ENCODE measurements around the gene CSMD2.

The CSMD2 gene

DNA sequence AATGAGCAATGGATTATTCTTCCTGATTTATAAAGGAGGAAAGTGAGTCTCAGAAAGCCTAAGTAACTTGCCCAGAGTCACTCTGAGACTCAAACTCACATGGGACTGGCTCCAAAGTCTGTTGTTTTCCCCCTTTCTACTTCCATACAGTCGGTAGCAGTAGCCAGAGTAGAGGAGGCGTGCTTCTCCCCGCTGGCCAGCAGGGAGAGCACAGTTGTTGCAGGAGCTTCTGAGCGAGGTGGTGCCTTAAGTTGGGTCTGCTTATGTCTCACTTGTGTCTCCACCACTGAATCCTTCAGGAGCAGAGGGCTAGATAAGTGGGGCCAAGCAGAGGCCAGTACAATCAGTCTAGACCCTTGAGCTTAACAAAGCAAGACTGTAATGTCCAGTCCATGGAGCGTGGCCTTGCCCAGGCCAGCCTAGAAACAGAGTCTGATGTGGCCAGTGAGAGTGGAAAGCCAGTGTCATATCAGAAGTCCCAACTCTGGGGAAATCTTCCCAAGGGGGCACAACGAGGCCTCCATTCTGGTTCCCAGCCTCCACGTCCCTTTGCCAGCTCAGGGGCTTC is 510.7 kb downstream of the CSMD2 start:
- H3K4me3 ChIP-seq (ENCODE audit: low read depth, low read length) = no peak overlapping the region
- TF ChIP-seq, protein P1, sequence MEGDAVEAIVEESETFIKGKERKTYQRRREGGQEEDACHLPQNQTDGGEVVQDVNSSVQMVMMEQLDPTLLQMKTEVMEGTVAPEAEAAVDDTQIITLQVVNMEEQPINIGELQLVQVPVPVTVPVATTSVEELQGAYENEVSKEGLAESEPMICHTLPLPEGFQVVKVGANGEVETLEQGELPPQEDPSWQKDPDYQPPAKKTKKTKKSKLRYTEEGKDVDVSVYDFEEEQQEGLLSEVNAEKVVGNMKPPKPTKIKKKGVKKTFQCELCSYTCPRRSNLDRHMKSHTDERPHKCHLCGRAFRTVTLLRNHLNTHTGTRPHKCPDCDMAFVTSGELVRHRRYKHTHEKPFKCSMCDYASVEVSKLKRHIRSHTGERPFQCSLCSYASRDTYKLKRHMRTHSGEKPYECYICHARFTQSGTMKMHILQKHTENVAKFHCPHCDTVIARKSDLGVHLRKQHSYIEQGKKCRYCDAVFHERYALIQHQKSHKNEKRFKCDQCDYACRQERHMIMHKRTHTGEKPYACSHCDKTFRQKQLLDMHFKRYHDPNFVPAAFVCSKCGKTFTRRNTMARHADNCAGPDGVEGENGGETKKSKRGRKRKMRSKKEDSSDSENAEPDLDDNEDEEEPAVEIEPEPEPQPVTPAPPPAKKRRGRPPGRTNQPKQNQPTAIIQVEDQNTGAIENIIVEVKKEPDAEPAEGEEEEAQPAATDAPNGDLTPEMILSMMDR (IDR thresholded peaks at IDR 0.05; ENCODE audit: borderline replicate concordance, insufficient read depth, low read depth, low read length) = no peak

DNA sequence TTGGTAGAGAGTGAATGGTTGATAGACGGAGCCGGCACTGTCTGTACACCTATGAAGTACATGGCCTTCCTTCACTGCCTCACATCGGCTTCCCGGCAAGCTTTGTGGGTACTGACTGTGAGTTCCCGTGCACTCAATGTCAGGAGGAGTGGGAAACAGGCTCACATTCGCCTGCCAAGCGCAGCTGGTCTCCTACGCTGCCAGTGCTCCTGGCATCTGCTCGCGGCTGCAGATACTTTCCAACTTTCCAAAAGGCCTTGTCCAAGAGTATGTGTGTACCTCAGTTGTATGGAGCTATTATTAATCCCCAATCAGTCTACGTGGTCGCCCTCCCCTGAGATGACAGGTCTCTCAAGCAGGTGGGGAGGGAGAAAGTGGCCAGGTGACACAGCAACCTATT is 511.8 kb downstream of the CSMD2 start:
- TF ChIP-seq, protein P1 (IDR thresholded peaks at IDR 0.05; ENCODE audit: borderline replicate concordance, insufficient read depth, low read depth, low read length) = no peak

DNA sequence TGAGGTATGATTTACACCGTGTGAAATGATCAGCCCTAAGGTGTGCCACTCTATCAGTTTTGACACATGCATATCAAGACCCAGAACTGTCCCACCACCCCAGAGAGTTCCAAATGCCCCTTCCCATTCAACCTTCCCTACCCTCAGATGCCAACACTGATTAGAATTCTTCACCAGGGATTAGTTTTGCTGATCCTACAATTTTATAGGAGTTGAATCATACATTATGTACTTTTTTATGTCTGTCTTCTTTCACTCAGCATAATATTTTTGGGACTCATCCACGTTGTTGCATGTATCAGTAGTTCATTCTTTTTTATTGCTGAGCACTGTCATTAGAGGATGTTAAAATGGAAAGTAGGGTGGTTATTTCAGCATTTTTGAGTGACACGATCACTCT is 514.3 kb downstream of the CSMD2 start:
- TF ChIP-seq, protein P1 (IDR thresholded peaks at IDR 0.05; ENCODE audit: borderline replicate concordance, insufficient read depth, low read depth, low read length) = no peak
- H3K4me3 ChIP-seq (ENCODE audit: low read depth, low read length) = no peak overlapping the region

More for the DNA sequence above, 511.8 kb downstream of the CSMD2 start:
- no peak overlapping the region for H3K4me3 ChIP-seq (ENCODE audit: low read depth, low read length)

DNA sequence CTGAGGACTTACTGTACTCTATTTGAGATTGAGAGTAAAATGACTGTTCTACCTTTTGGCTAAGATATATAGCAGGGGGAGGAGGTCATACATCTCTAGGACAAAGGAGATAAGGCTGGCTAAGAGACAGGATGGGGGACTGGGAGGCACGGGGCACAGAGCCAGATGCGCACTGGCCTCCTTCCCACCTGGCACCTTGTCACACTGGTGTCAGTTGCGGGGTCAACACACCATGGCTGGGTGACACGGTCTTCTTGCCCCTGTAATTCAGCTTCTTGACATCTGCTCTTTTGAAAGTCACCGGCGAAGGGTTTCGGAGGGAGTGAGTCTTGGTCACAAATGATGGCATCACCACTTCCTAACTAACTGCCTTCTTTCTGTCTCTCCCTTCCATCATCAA is 515.3 kb downstream of the CSMD2 start:
- no peak overlapping the region for H3K4me3 ChIP-seq (ENCODE audit: low read depth, low read length)
- TF ChIP-seq, protein P1 (IDR thresholded peaks at IDR 0.05; ENCODE audit: borderline replicate concordance, insufficient read depth, low read depth, low read length) = no peak

DNA sequence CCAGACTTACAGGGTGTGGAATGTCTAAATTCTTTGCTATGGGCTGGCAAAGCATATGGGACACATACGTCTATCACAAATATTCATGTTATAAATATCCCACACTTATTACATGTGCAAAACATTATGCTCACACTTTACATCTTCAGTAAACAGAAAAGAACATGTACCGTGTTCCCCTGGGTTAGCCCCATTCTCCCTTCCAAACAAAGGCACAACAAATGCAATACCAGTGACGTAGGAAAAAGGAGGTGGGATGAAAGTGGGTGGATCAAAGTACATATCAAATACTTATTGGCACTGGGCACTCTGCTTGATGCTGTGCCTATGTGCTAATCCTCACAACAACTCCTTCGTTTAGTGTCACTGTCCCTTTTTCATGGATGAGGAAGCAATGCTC is 521.8 kb downstream of the CSMD2 start:
- no peak overlapping the region for H3K4me3 ChIP-seq (ENCODE audit: low read depth, low read length)
- TF ChIP-seq, protein P1 (IDR thresholded peaks at IDR 0.05; ENCODE audit: borderline replicate concordance, insufficient read depth, low read depth, low read length) = no peak

DNA sequence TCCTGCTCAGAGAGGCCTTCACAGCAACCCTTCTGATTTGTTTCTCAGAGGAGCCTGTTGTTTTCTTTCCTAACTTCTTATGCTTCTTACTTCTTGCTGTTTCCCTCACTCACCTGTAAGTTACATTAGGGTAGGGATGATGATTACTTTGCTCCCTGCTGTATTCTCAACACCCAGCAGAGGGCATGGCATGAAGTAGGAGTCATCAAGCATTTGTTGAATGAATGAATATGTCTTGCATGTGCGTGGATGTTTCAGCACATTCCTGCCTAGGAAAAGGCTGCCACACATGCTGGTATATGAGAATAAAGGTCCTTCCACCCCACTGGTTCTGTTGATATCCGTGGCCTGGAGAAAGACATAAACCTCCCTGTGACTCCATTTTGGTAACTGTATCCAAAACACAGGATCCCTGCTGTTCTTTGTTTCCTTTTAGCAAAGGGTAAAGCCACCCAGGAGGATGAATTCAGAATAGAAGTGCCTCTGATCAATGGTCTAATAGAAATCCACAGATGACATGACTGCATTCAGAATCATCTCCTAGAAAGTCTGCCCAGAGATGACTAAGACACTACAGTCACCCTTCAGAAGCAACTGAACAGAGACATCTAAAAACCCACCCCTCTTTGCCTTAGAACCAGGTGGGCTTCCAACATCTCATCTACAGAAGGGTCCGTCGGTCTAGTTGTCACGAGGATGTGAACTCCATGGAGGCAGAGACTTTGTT is 523.8 kb downstream of the CSMD2 start:
- no peak overlapping the region for H3K4me3 ChIP-seq (ENCODE audit: low read depth, low read length)
- TF ChIP-seq, protein P1 (IDR thresholded peaks at IDR 0.05; ENCODE audit: borderline replicate concordance, insufficient read depth, low read depth, low read length) = peak; percentile 47

DNA sequence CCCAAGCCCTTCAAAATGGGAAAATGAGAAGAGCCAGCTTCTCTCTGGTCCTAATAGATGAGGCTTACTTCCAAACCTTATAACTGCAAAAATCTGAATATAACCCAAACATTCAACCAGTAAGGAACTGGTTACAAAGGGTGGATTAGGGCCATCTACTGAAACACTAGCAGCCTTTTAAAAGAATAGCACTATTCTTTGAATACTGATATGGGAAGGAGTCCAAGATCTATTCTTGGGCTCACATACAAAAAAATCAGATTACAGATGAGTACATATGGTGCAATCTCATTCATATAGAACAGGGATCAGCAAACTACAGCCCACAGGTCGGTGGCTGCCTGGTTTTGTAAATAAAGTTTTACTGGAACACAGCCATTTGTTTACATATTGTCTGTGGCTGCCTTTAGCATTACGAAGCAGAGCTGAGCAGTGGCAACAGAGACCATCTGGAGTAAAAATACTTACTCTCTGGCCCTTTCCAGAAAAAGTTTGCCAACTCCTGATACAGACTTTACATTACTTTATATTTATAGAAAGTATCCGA is 524.8 kb downstream of the CSMD2 start:
- TF ChIP-seq, protein P1 (IDR thresholded peaks at IDR 0.05; ENCODE audit: borderline replicate concordance, insufficient read depth, low read depth, low read length) = no peak
- H3K4me3 ChIP-seq (ENCODE audit: low read depth, low read length) = no peak overlapping the region

Data from GM12875 (cell line).